Upper lobe of left lung (tissue), 4 donors: Measurements from ENCODE around the gene MCOLN2.

Source experiments
- CTCF ChIP-seq, 6 experiments: fragments of 450-650 bp in 4 of 6; fragments of 200-600 bp in 2 of 6; sonication (generic) in 2 of 6; IDR thresholded peaks; one replicate each; pipeline ENCODE4 v1.5.1; 2016 to 2019; ENCODE audit warnings: antibody characterized with exemption in 6 of 6
- EP300 ChIP-seq, 4 donors: sonication (generic); formaldehyde crosslinking; IDR thresholded peaks; one replicate each; pipeline ENCODE4 v1.5.1; 2017; ENCODE audit warnings: antibody characterized with exemption in 4 of 4, control low read depth in 2 of 4
- POLR2A ChIP-seq, 4 donors: fragments of 450-650 bp; IDR thresholded peaks; one replicate each; pipeline ENCODE4 v1.5.1; 2016 to 2017; ENCODE audit warnings: antibody characterized with exemption in 4 of 4, mild to moderate bottlenecking in 2 of 4
- POLR2AphosphoS5 ChIP-seq, 2 donors: sonication (generic); formaldehyde crosslinking; IDR thresholded peaks; one replicate each; pipeline ENCODE4 v1.5.1; 2017; ENCODE audit warnings: antibody characterized with exemption in 2 of 2

GRCh38 chr1:84887261-84887934, 109.5 kb downstream of the MCOLN2 start:
- TF ChIP-seq CTCF (IDR thresholded peaks at IDR 0.05), result no peak
- TF ChIP-seq POLR2A (IDR thresholded peaks at IDR 0.05), result no peak
- no peak for TF ChIP-seq POLR2AphosphoS5 (IDR thresholded peaks at IDR 0.05)
- no peak for TF ChIP-seq EP300 (IDR thresholded peaks at IDR 0.05)
